HG02973 (cell line): ENCODE data around the gene TBC1D22A.
"Not testable (repeated sequence)": the region's sequence is repeated elsewhere in the genome, so short reads cannot be mapped to it uniquely, and the experiment has no call there.

Source experiments
- ATAC-seq: cut with Tn5 transposase; IDR thresholded peaks from one replicate; pipeline ENCODE4 v1.9.1; 2021; ENCODE audit warnings: moderate library complexity; ENCODE audit not compliant: unreplicated experiment

The TBC1D22A gene

GRCh38 chr22:47111626-47112581 is 349.5 kb downstream of the TBC1D22A start:
- no peak for ATAC-seq

DNA sequence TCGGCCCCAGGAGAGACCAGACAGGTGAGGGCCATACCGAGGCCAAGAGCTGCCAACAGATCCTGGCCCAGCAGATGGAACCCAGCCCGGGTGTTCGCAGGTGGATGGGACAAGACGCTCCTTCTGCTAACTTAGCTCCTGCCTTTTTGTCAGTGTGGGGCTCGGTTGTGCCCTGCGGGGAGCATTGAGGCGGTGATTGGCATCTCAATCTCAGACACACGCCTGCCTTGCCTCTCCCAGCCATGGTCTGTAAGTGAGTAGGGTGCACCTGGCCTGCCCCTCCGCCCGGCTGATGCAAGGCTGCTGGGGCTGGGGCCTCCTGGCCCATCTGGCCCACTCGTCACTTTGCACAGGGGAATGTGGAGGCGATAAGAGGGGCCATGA is 350.1 kb downstream of the TBC1D22A start:
- ATAC-seq, result no peak

- no peak for ATAC-seq
These were observed 350.8 kb downstream of the TBC1D22A start for GRCh38 chr22:47112994-47113852.

DNA sequence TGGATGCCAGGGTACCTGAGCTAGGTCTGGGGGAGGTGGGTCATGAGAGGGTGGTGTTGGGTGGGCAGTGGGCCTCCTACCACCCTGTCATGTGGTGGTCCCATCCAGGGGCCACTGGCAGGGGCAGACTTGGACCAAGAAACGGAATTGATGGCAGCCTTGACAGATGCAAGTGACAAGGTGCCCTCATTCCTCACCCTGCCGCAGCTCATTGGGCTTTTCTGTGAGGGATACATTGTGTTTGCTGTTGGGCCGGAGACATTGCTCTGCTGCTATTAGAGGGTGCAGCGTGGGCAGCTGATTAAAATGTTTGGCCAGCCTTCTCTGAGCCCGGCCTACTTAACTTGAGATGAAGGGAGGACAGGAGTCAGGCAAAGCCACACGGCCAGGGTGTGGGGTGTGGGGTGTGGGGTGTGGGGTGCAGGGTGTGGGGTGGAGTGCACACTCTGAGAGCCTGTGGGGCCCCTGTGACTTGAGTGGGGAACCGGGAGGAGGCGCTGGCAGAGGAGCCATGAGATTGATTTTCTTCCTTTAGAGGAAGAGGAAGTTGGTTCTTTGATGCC is 351.5 kb downstream of the TBC1D22A start:
- ATAC-seq, result no peak

GRCh38 chr22:47114813-47115517 is 352.5 kb downstream of the TBC1D22A start:
- no peak for ATAC-seq

DNA sequence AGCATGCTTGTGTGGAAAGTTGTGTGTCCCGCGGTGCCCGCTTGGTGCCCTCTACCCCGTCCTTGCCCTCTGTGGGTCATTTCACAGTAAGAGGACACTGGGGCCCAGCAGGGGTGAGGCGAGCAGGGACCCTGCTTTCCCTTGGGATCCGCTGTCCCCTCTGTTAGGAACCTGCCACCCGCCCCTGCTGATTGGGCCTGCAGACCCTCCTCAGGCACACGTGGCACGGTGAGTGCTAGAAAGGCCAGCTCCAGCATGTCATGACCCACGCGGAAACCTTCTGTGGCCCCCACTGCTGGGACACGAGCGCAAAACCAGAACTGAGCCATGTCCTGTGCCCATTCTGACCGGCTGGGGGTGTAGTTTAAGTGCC is 353.1 kb downstream of the TBC1D22A start:
- no peak for ATAC-seq

GRCh38 chr22:47115921-47116320 is 353.5 kb downstream of the TBC1D22A start:
- no peak for ATAC-seq

DNA sequence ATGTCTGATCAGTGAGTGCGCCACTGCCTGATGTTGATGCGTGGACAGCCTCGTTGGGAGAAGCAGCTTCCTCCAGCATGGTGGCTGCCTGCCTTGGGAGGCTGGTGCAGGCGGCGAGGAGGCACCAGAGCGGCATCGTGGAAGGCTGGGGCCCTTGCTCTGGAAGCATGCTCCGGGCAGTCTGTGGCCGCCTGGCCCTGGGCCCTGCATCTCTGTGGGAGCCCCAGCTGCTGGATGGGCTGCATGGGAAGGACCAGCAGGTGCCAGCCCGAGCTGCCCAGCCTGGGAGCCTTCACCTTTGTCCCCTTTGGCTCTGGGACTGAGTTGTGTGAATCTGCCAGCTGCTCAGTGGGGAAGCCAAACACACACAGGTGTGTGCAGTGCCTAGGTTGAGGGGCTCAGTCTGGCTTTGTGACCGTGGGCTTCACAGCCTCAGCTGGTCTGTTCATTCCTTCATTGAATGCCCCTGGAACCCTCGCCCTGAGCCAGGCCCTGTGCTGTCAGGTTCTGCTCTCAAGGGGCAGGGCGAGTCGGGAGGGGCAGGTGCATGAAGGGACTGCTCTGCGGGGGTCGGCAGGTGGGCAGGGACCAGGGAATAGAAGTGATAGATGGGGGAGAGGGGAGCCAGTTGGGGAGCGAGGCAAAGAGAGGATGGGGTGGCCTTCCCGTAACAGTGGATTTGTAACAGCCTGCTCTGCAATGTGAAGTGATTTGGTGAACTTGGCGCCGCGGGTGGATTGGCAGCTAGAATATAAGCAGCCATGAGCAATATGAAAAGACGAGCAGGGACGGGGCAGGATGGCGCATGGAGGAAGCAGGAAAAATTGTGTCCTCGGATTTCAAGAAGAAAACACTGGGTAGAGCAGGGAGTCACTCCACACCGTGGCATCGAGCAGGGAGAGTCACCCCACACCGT is 354.2 kb downstream of the TBC1D22A start:
- no peak for ATAC-seq

DNA sequence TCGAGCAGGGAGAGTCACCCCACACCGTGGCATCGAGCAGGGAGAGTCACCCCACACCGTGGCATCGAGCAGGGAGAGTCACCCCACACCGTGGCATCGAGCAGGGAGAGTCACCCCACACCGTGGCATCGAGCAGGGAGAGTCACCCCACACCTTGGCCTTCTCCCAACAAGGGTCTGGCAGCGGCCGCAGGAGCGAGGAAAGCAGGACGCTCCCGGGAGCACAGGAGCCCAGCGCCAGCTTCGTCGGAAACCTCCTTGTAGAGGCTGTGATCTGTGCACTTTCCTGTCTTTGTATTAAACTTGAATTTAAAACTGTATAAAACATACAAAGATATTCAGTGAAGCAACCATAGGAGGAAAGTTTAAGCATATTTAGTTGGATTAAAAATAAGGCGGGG is 355.0 kb downstream of the TBC1D22A start:
- not testable (repeated sequence) for ATAC-seq

- no peak for ATAC-seq
These were observed 356.7 kb downstream of the TBC1D22A start for GRCh38 chr22:47119181-47119580.

GRCh38 chr22:47120399-47120798 is 357.9 kb downstream of the TBC1D22A start:
- ATAC-seq, result no peak

DNA sequence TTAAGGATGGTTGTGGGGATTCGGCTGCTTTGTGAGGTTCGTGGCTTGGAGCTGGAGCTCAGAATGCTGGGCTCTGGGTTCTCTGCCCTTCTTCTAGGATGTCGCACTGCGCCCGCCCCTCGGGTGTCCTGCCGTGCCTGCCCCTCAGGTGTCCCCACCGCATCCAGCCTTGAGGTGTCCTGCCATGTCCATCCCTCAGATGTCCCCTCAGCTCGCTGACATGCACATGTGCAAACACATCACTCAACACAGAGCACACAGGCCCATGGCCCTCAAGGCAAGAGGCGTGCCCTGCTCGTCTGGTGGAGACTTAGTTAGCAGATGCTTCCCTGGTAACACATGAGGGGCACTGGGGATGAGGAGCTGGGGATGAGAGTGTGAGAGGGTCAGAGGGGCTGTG is 359.3 kb downstream of the TBC1D22A start:
- ATAC-seq, result no peak

DNA sequence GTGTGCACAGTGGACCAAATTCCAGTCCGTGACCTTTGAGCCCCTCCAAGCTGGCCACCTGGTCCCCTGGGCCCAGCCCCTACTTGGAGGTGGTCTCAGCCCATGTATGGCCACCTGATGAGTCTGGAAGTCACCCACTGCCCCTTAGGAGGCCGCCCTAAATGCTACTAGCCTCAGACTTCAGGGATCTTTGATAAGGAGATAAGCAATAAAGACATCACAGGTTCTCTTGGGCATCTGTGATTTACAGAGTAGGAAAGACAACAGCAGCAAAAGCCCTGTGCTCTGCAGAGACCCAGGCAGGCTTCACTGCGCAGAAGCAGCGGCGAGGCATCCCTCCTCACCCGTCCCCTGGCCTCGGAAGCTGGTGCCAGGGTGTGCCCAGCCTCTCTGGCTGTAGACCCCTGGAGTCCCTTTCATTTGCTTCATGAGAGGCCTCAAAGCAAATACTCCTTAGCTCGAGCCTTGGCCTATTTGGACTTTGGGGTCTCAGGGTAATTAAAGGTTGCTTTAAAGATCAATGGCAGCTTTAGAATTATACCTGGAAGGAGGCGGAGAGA is 360.1 kb downstream of the TBC1D22A start:
- ATAC-seq, result no peak

GRCh38 chr22:47123006-47123826 is 360.8 kb downstream of the TBC1D22A start:
- ATAC-seq, result no peak

DNA sequence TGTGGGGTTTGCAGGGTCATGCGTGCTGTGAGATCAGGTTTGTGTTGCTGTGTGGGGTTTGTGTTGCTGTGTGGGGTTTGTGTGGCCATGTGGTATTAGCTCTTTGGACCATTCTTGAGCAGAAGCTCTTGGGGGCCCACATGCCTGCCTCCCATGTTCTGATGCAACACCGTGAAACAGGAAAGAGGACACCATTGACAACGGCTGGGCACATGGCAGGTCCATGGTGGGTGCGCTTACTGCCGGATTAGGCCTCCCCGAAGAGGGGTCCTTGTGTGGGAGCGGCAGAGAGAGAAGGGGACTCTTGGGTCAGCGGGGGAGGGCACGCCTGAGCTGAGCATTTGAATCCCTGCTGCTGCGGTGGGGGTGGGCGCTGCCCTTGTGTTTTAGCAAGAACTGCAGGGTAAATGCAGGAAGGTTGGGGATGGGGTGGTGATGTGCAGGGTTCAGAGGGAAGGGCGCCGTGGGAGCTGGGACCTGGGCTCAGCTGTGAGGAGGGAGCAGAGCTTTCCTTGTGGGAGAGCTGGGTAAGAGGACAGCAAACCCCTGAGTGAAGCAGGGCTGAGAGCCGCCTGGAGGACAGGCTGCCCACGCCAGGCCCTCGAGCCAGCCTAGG is 361.5 kb downstream of the TBC1D22A start:
- ATAC-seq, result no peak

GRCh38 chr22:47124451-47124881 is 362.0 kb downstream of the TBC1D22A start:
- no peak for ATAC-seq

GRCh38 chr22:47124961-47125360 is 362.5 kb downstream of the TBC1D22A start:
- no peak for ATAC-seq

GRCh38 chr22:47125603-47126002 is 363.2 kb downstream of the TBC1D22A start:
- no peak for ATAC-seq
